Pancreas (tissue), 10 donors: ENCODE data around the gene TRAF3. TPM values are rescaled to one million over a fixed set of nuclear protein-coding genes. Genes with fewer than 3 reads are reported as not detected.

Source experiments
- ATAC-seq, 4 donors: fragments of 200-7000 bp; cut with Tn5 transposase; one replicate each; pipeline versions ENCODE4 v1.8.0 to v1.9.1; 2020; ENCODE audit warnings: mild to moderate bottlenecking in 4 of 4, moderate library complexity in 4 of 4
- DNase-seq, 6 donors: peaks; one replicate each; pipeline ENCODE4 v3.0.0-alpha.2; 2020
- FAIRE-seq: peaks from 2 replicates; lab custom pipeline; 2012; peaks lifted over from hg19 to GRCh38; lab: Jason Lieb, UNC
- H3K27ac ChIP-seq, 4 donors: fragments of 200-600 bp; sonication (generic); 1 replicate in 3 of 4; 2 replicates in 1 of 4; pipeline versions ENCODE4 v1.5.0 to v1.8.0; 2020
- H3K27me3 ChIP-seq, 4 donors: fragments of 200-600 bp; one replicate each; pipeline ENCODE4 v1.8.0; 2021
- H3K36me3 ChIP-seq, 3 donors: fragments of 200-600 bp; sonication (generic) in 1 of 3; one replicate each; pipeline versions ENCODE4 v1.5.0 to v1.8.0; 2020 to 2021
- H3K4me1 ChIP-seq, 3 donors: fragments of 200-600 bp; one replicate each; pipeline ENCODE4 v1.8.0; 2021
- H3K4me3 ChIP-seq, 4 donors: fragments of 200-600 bp; sonication (generic) in 2 of 4; one replicate each; pipeline versions ENCODE4 v1.5.0 to v1.8.0; 2020 to 2021
- H3K9me3 ChIP-seq, 4 donors: fragments of 200-600 bp; one replicate each; pipeline ENCODE4 v1.8.0; 2021
- WGBS, 2 donors: extraction: QIAGEN DNeasy Blood & Tissue Kit; methylation state at CpG; one replicate each; pipeline ENCODE4 v1.1.7; 2013; 5-methylcytosine and 5-hydroxymethylcytosine counted together
- intact Hi-C, 3 donors: fragments of 100-400 bp; cut with DNase I; formaldehyde crosslinking; loops; one replicate each; pipeline versions ENCODE4 v1.11.1 to v1.14.2; 2022
- polyA plus RNA-seq, 2 donors: library from polyadenylated mRNA; stranded (reverse); fragments of 200-250 nt; gene quantifications; one replicate each; pipeline ENCODE4 v1.2.3, GENCODE V29; 2013
- total RNA-seq, 6 donors: library from RNA; stranded (reverse); fragmentation: NEBNext Ultra II Directional in 4 of 6; extraction: Animal tissue kit (Norgen Biotek cat#: 25700) in 4 of 6; gene quantifications; one replicate each; pipeline versions ENCODE4 v1.2.1 to v1.2.4, GENCODE V29; 2021 to 2023
- TF ChIP-seq, protein P1 (sequence below), 4 donors: fragments of 200-600 bp; sonication (generic) in 3 of 4; IDR thresholded peaks; one replicate each; pipeline versions ENCODE4 v1.5.0 to v1.8.0; 2021; ENCODE audit warnings: antibody characterized with exemption in 4 of 4
- donor health status: healthy with polysubstance abuse.
- donor health status: DM: no; HTN: no; CAD: no; lungs with moderate emphysema.
- donor health status: DM: no; HTN: no; CAD: no.
- donor health status: control.
- donor health status: control.
- donor health status: Bipolar disorder and iron deficiency.
- donor health status: DM: yes; HTN: yes; CAD: no.
- donor health status: DM: no; HTN: no; CAD: no.
- donor health status: DM: no; HTN: no; CAD: no.
- donor health status: DM: yes; HTN: yes; CAD: no.

The TRAF3 gene
- total and polyA plus RNA-seq, 8 donors: 3.6 to 14.7 (median 6.1) TPM

DNA sequence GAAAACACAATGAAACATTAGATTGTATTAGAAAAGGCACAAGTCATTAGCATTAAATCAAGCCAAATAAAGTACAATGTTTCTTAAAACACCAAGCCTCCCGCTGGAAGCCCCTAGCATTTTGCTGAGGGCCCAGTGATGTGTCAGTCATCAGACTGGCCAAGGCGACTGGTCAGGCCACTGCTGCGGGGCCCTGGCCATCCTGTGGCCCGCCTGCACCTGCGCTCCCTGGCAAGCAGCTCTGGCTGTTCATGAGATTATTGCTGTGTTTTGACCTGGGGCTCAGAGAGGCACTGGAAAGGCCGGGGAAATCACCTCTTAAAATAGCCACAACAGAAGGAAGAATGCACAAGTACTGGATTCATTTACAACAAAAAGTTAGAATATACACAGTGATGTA, 121.0 kb downstream of the TRAF3 start:
- no peaks in the 10 kb centered on the region for H3K9me3 ChIP-seq
- no peak for ATAC-seq
- WGBS, 2 donors: 93 to 99% methylated on average over 6 of the region's 6 CpGs

DNA sequence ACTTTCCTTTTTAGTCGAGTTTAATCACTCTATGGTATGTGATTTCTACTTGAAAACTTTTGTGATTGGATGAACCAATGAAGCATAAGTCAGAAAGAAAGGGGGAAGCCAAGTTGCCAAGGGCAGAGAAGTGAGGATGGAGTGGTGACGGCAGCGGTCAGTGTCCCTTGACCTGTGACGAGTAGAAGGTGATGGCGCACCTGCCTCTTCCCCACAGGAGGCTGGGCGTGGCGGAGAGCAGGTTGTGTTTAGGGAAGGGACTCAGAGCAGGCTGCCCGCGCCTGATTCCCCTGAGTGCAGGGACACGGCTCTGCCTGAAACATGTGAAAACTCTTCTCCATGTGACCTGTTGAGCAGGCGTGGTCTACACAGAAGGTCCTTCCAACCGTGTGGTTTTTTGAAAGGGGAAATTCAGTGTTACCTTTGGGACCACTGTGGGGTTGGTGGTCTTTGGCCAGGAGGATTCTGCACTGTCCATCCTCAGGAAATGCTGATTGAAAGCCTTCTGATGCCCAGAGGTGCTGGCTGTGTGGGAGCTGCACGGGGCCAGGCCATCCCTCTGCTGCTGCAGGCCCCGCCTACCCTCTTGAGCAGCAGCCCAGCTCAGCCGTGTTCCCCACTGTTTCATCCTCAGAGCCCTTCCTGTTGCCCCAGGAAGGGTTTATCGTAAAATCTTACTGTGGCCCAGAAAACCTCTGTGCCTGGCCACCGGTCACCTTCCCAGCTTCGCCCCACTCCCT, 121.7 kb downstream of the TRAF3 start:
- no peaks in the 10 kb centered on the region for H3K9me3 ChIP-seq
- intact Hi-C loops: no loop called here
- DNase-seq: no peak
- no peak overlapping the region for H3K27ac ChIP-seq
- FAIRE-seq: no peak
- no peaks in the 10 kb centered on the region for H3K4me1 ChIP-seq
- TF ChIP-seq, protein P1, sequence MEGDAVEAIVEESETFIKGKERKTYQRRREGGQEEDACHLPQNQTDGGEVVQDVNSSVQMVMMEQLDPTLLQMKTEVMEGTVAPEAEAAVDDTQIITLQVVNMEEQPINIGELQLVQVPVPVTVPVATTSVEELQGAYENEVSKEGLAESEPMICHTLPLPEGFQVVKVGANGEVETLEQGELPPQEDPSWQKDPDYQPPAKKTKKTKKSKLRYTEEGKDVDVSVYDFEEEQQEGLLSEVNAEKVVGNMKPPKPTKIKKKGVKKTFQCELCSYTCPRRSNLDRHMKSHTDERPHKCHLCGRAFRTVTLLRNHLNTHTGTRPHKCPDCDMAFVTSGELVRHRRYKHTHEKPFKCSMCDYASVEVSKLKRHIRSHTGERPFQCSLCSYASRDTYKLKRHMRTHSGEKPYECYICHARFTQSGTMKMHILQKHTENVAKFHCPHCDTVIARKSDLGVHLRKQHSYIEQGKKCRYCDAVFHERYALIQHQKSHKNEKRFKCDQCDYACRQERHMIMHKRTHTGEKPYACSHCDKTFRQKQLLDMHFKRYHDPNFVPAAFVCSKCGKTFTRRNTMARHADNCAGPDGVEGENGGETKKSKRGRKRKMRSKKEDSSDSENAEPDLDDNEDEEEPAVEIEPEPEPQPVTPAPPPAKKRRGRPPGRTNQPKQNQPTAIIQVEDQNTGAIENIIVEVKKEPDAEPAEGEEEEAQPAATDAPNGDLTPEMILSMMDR (IDR thresholded peaks at IDR 0.05): no peak
- H3K36me3 ChIP-seq: no peaks in the 10 kb centered on the region
- no peak overlapping the region for H3K4me3 ChIP-seq
- no peaks in the 10 kb centered on the region for H3K27me3 ChIP-seq
- WGBS, 2 donors: 87 to 88% methylated on average over 18 of the region's 18 CpGs
- ATAC-seq: no peak

More for the DNA sequence above, 121.0 kb downstream of the TRAF3 start:
- no peak for DNase-seq
- TF ChIP-seq, protein P1 (IDR thresholded peaks at IDR 0.05): no peak
- no peaks in the 10 kb centered on the region for H3K27me3 ChIP-seq
- intact Hi-C loops: no loop called here
- H3K27ac ChIP-seq: no peak overlapping the region
- H3K4me1 ChIP-seq: no peaks in the 10 kb centered on the region
- H3K36me3 ChIP-seq: no peaks in the 10 kb centered on the region
- FAIRE-seq: no peak
- no peak overlapping the region for H3K4me3 ChIP-seq

DNA sequence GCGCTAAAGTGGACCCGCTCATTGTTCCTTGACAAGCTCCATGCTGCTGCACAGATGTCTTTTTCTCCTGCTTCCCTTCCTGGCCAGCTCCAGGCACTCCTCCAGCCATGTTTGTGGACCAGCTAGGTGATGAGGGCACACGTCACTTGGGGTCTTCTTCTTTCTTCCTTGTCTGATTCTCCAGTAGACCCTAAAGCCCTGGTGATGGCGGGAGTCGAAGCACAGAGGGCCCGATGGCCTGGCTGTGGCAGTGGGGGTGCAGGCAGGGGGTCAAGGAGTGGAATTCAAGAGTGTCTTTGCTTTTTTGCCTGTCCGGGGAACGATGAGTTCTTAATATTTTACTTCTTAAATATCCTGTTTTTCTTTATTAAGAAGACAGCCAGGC, 122.3 kb downstream of the TRAF3 start:
- 91 to 94% methylated on average over 8 of the region's 8 CpGs for WGBS, 2 donors
- no peak for FAIRE-seq
- intact Hi-C loops: no loop called here
- H3K4me1 ChIP-seq: no peaks in the 10 kb centered on the region
- no peaks in the 10 kb centered on the region for H3K36me3 ChIP-seq
- no peak overlapping the region for H3K27ac ChIP-seq
- DNase-seq: no peak
- H3K27me3 ChIP-seq: no peaks in the 10 kb centered on the region
- H3K4me3 ChIP-seq: no peak overlapping the region
- no peak for ATAC-seq
- H3K9me3 ChIP-seq: no peaks in the 10 kb centered on the region
- TF ChIP-seq, protein P1 (IDR thresholded peaks at IDR 0.05): no peak

DNA sequence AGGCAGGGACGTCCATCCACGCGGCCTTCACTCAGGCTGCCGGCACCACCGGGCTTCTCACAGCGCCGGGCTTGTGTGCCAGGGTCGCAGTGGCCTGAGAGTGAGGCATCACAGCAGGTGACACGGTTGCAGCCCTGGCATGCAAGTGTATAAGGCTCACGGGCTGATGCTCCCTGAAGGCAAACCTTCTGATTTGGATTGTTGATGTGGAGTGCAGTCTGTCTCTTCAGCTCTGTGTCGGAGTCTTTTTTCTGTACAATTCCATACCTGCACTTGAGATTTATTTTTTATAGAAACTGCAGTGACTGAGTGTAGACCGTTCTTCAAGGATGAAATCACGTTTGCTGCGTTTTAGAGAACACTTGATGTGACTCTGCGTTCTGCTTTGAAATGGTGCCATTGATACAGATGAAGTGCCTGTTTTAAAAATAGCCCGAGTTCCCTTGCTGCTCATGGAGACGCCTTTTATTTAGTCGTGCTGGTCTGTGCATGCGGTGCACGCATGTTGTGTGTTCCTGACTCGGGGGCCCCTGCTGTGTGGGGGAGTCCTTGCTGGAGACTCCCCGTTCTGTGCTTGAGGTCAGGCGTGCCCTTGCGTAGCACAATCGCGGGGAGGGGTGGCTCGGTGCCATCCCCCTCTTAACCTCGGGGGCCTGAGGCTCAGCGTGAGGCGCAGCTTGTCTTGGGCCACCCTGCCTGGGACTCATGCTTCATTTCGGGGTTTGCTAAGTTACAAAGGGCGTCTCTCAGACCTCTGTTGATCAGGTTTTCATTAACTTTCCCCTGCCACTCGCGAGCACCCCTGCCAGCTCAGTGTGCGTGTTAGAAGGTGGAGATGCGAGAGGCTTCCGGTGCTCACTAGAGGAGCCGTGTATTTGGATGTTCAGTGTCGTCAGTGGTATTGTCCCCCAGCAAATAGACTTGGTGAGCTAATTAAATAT, 123.7 kb downstream of the TRAF3 start:
- H3K9me3 ChIP-seq: no peaks in the 10 kb centered on the region
- 90 to 92% methylated on average over 39 of the region's 39 CpGs for WGBS, 2 donors
- no peak overlapping the region for H3K27ac ChIP-seq
- no peaks in the 10 kb centered on the region for H3K36me3 ChIP-seq
- H3K27me3 ChIP-seq: no peaks in the 10 kb centered on the region
- no peak for DNase-seq
- no peaks in the 10 kb centered on the region for H3K4me1 ChIP-seq
- intact Hi-C loops: no loop called here
- H3K4me3 ChIP-seq: no peak overlapping the region
- no peak for ATAC-seq
- TF ChIP-seq, protein P1 (IDR thresholded peaks at IDR 0.05): no peak
- no peak for FAIRE-seq
